HG02759 (cell line): ENCODE results near the gene SEMA5B.

Experiments used
- ATAC-seq: cut with Tn5 transposase; IDR thresholded peaks from one replicate; pipeline ENCODE4 v1.9.1; 2021; ENCODE audit warnings: mild to moderate bottlenecking, moderate library complexity; ENCODE audit not compliant: unreplicated experiment

The SEMA5B gene

DNA sequence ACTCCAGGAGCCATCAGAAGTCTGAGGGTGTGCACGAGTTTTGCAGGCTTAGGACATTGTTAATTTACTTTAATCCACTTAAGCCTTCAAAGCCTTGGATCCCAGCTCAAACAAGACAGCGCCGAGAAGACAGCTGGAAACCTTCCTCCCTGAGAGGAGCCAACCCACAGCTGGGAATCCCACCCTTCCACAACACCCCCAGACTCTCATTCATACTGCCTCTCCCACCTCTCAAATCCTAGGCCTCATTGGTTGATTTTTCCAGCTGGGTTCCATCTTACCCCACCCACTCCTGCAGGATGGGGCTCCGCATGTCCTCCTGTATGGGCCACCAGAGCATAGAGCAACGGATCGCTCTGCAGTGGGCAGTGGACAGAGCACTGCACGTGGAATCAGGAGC lies 80.4 kb downstream of the SEMA5B start:
- ATAC-seq: no peak

- no peak for ATAC-seq
Observed at GRCh38 chr3:122946185-122946584, 81.4 kb downstream of the SEMA5B start.

- no peak for ATAC-seq
Observed at GRCh38 chr3:122945230-122945629, 82.3 kb downstream of the SEMA5B start.

DNA sequence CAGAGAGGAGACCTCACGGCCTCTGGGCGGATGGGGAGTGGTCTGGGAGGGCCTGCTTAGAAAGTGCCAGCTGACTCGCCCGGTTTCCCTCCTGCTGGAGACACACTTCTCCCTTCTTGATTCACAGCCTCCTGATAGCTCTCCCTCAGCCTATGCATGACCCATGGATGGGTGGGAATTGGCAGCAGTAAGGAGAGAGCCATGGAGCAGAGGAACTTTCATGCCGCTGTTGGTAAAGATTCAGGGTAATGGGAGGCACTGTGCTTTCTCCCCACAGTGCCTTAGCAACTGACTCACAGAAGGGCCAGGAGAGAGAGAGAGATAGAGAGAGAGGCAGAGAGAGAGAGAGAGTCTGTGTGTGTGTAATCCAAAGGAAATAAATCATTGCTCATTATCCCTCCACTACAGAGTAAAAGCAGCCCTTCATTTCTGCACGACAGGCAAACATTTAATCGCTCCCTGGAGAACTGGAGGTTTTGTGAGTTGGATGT lies 82.8 kb downstream of the SEMA5B start:
- no peak for ATAC-seq

GRCh38 chr3:122943828-122944190 lies 83.8 kb downstream of the SEMA5B start:
- ATAC-seq: no peak

DNA sequence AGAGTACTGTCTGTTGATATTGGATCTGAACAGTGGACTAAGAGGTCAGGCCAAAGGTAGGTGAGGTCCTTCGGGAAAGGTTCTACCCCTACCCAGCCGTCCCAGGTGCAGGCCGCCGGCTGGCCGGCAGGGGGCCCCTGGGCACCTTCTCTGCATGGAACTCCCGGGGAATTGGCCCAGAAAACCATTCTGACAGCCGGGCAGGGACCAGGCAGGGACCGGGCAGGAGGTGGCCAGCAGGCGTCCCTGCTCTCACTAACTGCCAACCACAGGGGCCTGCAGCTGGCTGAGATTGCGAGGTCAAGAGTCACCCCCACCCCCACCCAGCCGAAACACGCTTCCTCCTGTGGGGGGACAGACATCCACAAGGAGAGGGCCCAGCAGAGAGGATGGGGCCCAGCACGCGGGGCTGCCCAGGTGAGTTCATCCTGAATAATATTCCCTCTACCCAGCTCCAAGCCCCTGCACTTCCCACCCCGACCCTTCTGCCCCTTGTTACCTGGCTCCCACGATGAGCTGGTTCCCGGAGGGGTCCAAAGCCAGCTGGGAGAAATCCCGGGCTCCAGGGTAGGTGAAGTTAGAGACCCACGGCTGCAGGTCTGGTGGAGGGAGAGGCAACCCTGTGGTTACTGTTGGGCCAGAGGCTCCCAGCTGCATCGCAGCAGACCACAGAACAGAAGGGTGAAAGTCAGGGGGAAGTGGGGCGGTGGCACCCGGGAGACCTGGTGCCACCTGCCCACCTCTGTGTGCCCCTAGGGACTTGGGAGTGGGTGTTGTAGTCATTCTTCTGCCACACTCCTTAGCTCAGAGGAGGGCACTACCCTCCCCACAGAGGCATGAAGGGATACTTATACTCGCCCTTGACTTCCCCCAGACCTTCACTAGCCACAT lies 84.4 kb downstream of the SEMA5B start:
- ATAC-seq: peak; percentile 62

DNA sequence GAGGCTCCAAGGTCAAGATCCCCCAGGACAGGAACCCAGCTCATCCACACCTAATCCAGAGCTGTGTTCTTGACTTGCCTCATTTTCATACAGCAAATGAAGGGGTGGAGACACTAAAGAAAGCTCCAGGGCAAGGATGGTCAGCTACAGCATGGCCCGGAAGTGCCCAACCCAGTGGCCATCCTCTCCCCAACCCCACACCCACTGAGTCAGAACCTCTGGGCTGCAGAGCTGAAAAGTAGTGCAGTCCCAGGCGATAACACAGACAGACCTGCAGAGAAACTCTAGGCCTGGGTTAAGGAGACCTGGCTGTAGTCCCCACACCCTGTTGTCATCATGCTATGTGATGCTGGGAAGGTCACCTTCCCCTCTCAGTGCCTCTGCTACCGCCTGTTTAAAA lies 85.3 kb downstream of the SEMA5B start:
- no peak for ATAC-seq

DNA sequence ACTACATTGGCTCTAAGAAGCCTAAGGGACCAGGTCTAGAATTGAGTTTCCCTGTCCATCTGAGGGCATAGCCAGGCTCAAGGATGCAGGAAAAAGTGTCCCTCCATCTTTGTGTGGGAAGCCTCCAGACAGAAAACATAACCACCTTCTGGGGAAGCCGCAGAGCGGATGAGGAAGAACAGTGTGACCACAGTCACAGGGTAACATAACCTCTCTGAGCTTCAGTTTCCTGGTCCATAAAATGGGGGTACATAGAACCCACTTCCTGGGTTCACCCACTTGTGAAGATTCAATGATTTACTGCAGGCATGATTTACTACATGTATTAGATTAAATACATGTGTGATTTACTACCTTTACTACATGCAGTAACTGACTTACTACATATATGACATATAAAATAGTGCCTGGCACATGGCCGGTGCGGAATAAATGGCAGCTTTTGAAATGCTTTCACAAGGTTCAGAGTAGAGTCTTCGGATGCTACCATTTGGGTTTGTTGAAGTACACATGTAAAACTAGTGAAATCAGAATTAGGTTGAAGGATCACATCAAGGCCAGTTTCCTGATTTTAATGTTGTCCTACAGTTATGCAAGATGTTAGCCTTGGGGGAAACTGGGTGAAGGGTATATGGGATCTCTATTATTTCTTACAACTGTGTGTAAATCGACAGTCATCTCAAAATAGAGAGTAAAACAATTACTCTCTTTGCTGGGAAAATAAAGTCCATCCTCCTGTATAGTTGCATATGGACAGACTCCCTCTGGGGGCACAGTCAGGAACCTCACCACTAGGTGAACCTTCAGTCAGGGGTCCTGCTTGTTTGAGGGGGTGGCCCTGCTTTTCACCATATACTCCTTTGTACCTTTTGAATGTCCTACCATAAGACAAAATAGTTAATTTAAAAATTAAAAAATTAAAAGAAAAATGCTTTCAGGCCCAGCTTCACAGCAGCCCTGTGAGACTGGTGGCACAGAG lies 86.0 kb downstream of the SEMA5B start:
- no peak for ATAC-seq

- ATAC-seq: no peak
Observed at GRCh38 chr3:122940628-122941086, 86.9 kb downstream of the SEMA5B start.

- ATAC-seq: no peak
Observed at GRCh38 chr3:122938783-122939425, 88.7 kb downstream of the SEMA5B start.

DNA sequence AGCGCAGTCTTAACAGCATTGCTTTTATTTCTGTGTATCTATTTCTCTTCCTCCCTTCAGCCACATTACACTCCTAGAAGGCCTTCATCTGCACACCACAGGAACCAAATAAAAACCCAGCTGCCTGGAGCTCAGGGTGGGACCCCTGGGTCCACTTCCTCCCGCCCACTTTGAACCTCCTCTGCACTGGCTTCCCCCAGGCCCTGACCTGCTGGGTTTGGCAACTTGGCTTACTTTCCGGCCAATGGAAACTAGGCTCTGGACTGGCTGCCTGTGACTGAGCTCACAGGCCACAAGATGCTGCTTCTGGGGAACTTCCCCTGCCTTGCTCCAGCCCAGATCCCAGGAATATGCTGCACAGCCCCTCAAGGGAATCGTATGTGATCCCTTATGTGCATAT lies 89.8 kb downstream of the SEMA5B start:
- ATAC-seq: no peak

- ATAC-seq: no peak
Observed at GRCh38 chr3:122936986-122937385, 90.6 kb downstream of the SEMA5B start.

DNA sequence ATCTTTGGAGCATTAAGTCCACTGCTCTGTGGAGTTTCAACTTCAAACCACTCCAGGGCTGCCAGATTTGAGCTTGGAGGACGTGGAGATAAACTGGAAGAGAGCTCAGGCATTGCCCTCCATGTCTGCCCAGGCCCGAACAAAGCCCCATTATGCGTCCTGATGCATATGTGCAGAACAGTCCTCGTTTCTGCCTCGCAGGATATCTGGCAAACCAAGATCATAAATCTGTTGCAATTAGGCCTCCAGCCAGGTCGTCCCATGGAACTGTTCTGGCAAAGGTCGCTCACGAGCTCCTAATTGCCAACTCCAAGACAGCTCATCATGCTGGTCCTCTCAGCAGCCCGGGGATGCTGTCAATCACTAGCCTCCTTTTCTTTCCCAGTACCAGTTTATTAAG lies 91.2 kb downstream of the SEMA5B start:
- ATAC-seq: no peak

DNA sequence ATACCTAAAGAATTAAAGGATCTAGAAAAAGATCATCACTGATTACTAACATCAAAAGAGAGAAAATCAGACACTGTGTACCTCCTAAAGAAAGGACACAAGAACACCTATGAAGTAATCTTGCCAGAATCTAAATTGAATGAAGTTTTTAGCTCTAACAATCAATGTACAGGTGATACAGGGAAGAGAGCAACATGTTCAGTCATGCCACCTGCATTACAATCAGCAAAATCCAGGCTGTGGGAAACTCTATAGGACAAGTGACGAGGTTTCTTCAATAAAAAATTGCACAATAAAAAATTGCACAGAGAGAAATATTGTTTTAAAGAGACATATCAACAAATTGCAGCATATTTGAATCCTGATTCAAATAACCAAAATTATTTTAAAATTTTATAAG lies 93.3 kb downstream of the SEMA5B start:
- ATAC-seq: no peak

- no peak for ATAC-seq
Observed at GRCh38 chr3:122932251-122932967, 95.2 kb downstream of the SEMA5B start.

DNA sequence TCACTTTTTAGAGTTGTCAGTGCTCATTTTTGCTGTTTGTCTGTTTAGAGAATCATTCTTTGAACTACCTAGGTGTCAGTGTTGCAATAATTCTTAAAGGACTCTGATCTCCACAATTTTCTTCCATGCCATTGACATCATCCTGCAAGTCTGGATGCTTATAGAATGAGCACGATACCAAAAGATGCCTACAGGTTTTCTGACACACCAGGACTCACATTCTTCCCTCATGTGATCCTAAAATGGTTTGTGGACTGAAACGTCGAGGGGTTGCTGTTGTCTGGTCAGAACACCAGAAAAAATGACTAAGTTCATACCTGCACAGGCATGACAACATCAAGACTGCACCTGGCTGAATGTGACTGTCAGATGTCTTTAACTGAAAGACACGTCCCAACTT lies 95.9 kb downstream of the SEMA5B start:
- no peak for ATAC-seq

DNA sequence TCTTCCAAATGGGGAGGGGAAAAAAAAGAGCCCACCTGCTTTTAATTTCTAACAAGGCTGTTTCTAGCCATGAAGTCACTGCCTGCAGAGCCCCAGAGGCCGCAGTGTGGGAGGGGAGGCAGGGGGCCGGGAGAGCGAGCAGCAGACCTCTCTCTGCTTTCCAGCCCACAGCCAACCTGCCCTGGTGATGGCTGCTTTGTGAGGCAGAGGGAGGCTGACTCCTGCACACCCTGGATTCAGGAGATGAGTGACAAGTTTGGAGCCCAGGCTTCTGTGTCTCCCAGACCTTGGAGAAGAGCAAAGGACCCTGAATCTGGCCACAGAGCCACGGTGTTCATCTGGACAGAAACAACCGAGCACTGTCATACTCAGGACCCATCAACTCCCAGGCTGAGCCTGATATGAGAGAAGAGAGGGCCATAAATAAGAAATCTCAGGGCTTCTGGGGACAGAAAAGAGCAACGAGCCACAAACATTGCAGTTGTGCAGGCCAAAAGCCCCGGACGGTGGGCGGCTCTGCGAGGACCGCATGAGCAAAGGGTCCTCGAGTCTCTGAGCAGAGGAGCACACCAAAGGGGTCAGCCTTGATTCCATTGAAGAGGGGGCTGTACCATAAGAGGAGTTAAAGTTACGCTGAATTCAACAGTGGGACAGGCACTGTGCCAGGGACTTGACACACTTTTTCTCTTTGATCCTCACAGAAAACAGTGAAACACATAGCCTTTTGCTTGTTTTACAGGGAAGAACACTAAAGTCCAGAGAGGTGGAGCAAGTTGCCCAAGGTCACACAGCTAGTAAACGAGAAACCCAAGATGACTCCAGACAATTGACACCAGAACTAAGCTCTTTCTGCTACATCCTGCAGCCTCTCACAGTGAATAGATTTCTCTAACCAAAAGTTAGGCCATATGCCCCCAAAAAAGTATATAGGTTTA lies 97.2 kb downstream of the SEMA5B start:
- no peak for ATAC-seq

- ATAC-seq: no peak
Observed at GRCh38 chr3:122929188-122930062, 98.1 kb downstream of the SEMA5B start.
